Measurements from ENCODE around the gene ABCC2.

The ABCC2 gene

GRCh38 chr10:99869581-99870122 is 87.2 kb downstream of the ABCC2 start:
- WGBS (ENCODE audit: insufficient coverage), result 43% methylated on average over 9 of the region's 9 CpGs
- no peak overlapping the region for H3K27ac ChIP-seq (ENCODE audit: insufficient read depth in 1 of 2, low read depth in 1 of 2, low read length in 2 of 2, poor library complexity in 1 of 2, severe bottlenecking in 2 of 2)
- H3K9me3 ChIP-seq (ENCODE audit: control extremely low read depth in 1 of 5, control insufficient read depth in 4 of 5, insufficient read depth in 2 of 5, low read depth in 1 of 5, low read length in 4 of 5), result peaks cover 0 to 6% (median 0%) of the 10 kb centered on the region in 5 experiments
- peak overlapping the region in 4 of 7 experiments; percentile 6 to 66 (median 42) for H3K4me3 ChIP-seq (ENCODE audit: control insufficient read depth in 1 of 7, extremely low read depth in 1 of 7, insufficient read depth in 4 of 7, low read depth in 2 of 7, low read length in 6 of 7)
- ChIA-PET POLR2A (interaction anchor here (0.8 kb wide), 1 partner anchor 10 kb away, joined by 4 read pairs; no protein-coding TSS in a partner anchor), CTCF (interaction anchor here (1.1 to 2.5 kb wide), 5 partner anchors 10 to 24 kb away, joined by 3 to 15 read pairs (median 5); no protein-coding TSS in a partner anchor)
- peak; percentile 15 to 59 (median 51) for DNase-seq
- no peaks in the 10 kb centered on the region for H3K36me3 ChIP-seq (ENCODE audit: control insufficient read depth in 4 of 4, insufficient read depth in 4 of 4, low read length in 3 of 4)
- H3K27me3 ChIP-seq (replicated peaks in 2 of 5; ENCODE audit: control insufficient read depth in 4 of 5, insufficient read depth in 5 of 5, low read length in 4 of 5), result peaks cover 0 to 67% (median 23%) of the 10 kb centered on the region in 5 experiments
- peaks cover 0 to 13% (median 5%) of the 10 kb centered on the region in 4 experiments for H3K4me1 ChIP-seq (ENCODE audit: control extremely low read depth in 1 of 4, control insufficient read depth in 4 of 4, insufficient read depth in 4 of 4, low read length in 3 of 4)

DNA sequence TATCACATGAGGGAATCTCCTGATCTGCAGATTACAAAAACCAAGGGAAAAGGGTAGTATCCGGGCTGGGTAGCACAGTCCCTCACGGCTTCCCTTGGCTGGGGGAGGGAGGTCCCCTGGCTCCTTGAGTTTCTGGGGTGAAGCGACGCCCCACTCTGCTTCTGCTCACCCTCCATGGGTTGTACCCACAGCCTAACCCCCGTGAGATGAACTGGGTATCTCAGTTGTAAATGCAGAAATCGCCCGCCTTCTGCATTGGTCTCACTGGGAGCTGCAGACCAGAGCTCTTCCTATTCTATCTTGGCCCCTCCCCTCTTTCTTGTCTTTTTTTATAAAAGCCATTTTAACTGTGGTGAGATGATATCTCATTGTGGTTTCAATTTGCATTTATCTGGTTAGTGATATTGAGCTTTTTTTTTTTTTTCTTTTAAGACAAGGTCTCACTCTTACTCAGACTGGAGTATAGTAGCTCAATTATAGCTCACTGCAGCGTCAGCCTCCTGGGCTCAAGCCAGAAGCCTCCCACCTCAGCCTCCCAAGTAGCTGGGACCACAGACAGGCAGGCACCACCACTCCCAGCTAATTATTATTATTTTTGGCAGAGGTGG is 87.8 kb downstream of the ABCC2 start:
- Histone ChIP-seq H3K4me1 (ENCODE audit: control extremely low read depth in 1 of 4, control insufficient read depth in 4 of 4, insufficient read depth in 4 of 4, low read length in 3 of 4) (peaks cover 0 to 13% (median 5%) of the 10 kb centered on the region in 4 experiments), H3K27ac (ENCODE audit: insufficient read depth in 1 of 2, low read depth in 1 of 2, low read length in 2 of 2, poor library complexity in 1 of 2, severe bottlenecking in 2 of 2) (no peak overlapping the region), H3K9me3 (ENCODE audit: control extremely low read depth in 1 of 5, control insufficient read depth in 4 of 5, insufficient read depth in 2 of 5, low read depth in 1 of 5, low read length in 4 of 5) (peaks cover 0 to 6% (median 0%) of the 10 kb centered on the region in 5 experiments), H3K4me3 (ENCODE audit: control insufficient read depth in 1 of 7, extremely low read depth in 1 of 7, insufficient read depth in 4 of 7, low read depth in 2 of 7, low read length in 6 of 7) (peak overlapping the region in 4 of 7 experiments; percentile 6 to 66 (median 42)), H3K36me3 (ENCODE audit: control insufficient read depth in 4 of 4, insufficient read depth in 4 of 4, low read length in 3 of 4) (no peaks in the 10 kb centered on the region), H3K27me3 (replicated peaks in 2 of 5; ENCODE audit: control insufficient read depth in 4 of 5, insufficient read depth in 5 of 5, low read length in 4 of 5) (peaks cover 0 to 70% (median 23%) of the 10 kb centered on the region in 5 experiments)
- WGBS (ENCODE audit: insufficient coverage), result 0% methylated on average over 4 of the region's 8 CpGs
- peak; percentile 75 to 91 (median 86) for DNase-seq
- CTCF ChIA-PET, result interaction anchor here (0.8 to 2.5 kb wide), 6 partner anchors 11 to 175 kb away, joined by 3 to 15 read pairs (median 4); no protein-coding TSS in a partner anchor
- POLR2A ChIA-PET, result interaction anchor here (0.6 to 0.8 kb wide), 4 partner anchors 11 to 494 kb away, joined by 3 to 4 read pairs (median 4); no protein-coding TSS in a partner anchor

GRCh38 chr10:99872367-99873162 is 90.1 kb downstream of the ABCC2 start:
- Histone ChIP-seq H3K9me3 (ENCODE audit: control extremely low read depth in 1 of 5, control insufficient read depth in 4 of 5, insufficient read depth in 2 of 5, low read depth in 1 of 5, low read length in 4 of 5) (peaks cover 0 to under 1% (median 0%) of the 10 kb centered on the region in 5 experiments), H3K4me1 (ENCODE audit: control extremely low read depth in 1 of 4, control insufficient read depth in 4 of 4, insufficient read depth in 4 of 4, low read length in 3 of 4) (peaks cover 0 to 13% (median 5%) of the 10 kb centered on the region in 4 experiments), H3K27ac (ENCODE audit: insufficient read depth in 1 of 2, low read depth in 1 of 2, low read length in 2 of 2, poor library complexity in 1 of 2, severe bottlenecking in 2 of 2) (no peak overlapping the region), H3K4me3 (ENCODE audit: control insufficient read depth in 1 of 7, extremely low read depth in 1 of 7, insufficient read depth in 4 of 7, low read depth in 2 of 7, low read length in 6 of 7) (no peak overlapping the region), H3K36me3 (ENCODE audit: control insufficient read depth in 4 of 4, insufficient read depth in 4 of 4, low read length in 3 of 4) (peaks cover 4 to 16% (median 8%) of the 10 kb centered on the region in 4 experiments), H3K27me3 (replicated peaks in 2 of 5; ENCODE audit: control insufficient read depth in 4 of 5, insufficient read depth in 5 of 5, low read length in 4 of 5) (peaks cover 0 to 63% (median 23%) of the 10 kb centered on the region in 5 experiments)
- ChIA-PET CTCF (interaction anchor here (1.9 kb wide), 1 partner anchor 26 kb away, joined by 5 read pairs; no protein-coding TSS in a partner anchor), POLR2A (no interaction called here)
- WGBS (ENCODE audit: insufficient coverage), result 92% methylated on average over 4 of the region's 5 CpGs
- no peak for DNase-seq

DNA sequence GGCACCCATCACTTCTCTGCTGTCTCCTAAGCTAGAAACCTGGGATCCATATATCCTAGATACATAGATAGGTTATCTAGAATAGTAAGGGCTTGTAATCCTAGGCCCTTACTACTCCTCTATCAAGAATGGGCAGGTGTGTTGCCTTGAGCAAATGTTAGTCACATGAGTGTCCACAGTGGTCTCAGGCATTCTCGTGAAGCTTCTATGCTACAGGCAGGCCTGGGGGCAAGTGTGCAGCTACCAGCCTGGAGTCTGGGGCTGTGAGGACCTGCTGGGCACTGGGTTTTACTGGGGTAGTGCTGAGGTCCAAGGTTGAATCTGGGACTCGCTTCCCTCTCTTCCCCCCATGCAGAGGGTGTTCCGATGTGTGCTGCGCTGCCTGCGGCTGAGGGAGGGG is 91.4 kb downstream of the ABCC2 start:
- ChIA-PET CTCF (interaction anchor here (1.3 kb wide), 1 partner anchor 83 kb away, joined by 3 read pairs; no protein-coding TSS in a partner anchor), POLR2A (interaction anchor here (0.5 kb wide), 1 partner anchor 14 kb away, joined by 7 read pairs; no protein-coding TSS in a partner anchor)
- Histone ChIP-seq H3K27ac (ENCODE audit: insufficient read depth in 1 of 2, low read depth in 1 of 2, low read length in 2 of 2, poor library complexity in 1 of 2, severe bottlenecking in 2 of 2) (no peak overlapping the region), H3K36me3 (ENCODE audit: control insufficient read depth in 4 of 4, insufficient read depth in 4 of 4, low read length in 3 of 4) (peaks cover 6 to 21% (median 14%) of the 10 kb centered on the region in 4 experiments), H3K9me3 (ENCODE audit: control extremely low read depth in 1 of 5, control insufficient read depth in 4 of 5, insufficient read depth in 2 of 5, low read depth in 1 of 5, low read length in 4 of 5) (no peaks in the 10 kb centered on the region), H3K4me1 (ENCODE audit: control extremely low read depth in 1 of 4, control insufficient read depth in 4 of 4, insufficient read depth in 4 of 4, low read length in 3 of 4) (peaks cover 0 to 13% (median 5%) of the 10 kb centered on the region in 4 experiments), H3K4me3 (ENCODE audit: control insufficient read depth in 1 of 7, extremely low read depth in 1 of 7, insufficient read depth in 4 of 7, low read depth in 2 of 7, low read length in 6 of 7) (no peak overlapping the region), H3K27me3 (replicated peaks in 2 of 5; ENCODE audit: control insufficient read depth in 4 of 5, insufficient read depth in 5 of 5, low read length in 4 of 5) (peaks cover 0 to 53% (median 23%) of the 10 kb centered on the region in 5 experiments)
- 100% methylated on average over 3 of the region's 5 CpGs for WGBS (ENCODE audit: insufficient coverage)
- DNase-seq, result no peak

- POLR2A ChIA-PET, result no interaction called here
- WGBS (ENCODE audit: insufficient coverage), result 100% methylated on average over 6 of the region's 9 CpGs
- CTCF ChIA-PET, result interaction anchor here (1.1 to 1.3 kb wide), 2 partner anchors 28 to 82 kb away, joined by 3 read pairs; no protein-coding TSS in a partner anchor
- Histone ChIP-seq H3K27ac (ENCODE audit: insufficient read depth in 1 of 2, low read depth in 1 of 2, low read length in 2 of 2, poor library complexity in 1 of 2, severe bottlenecking in 2 of 2) (no peak overlapping the region), H3K27me3 (replicated peaks in 2 of 5; ENCODE audit: control insufficient read depth in 4 of 5, insufficient read depth in 5 of 5, low read length in 4 of 5) (peaks cover 0 to 46% (median 23%) of the 10 kb centered on the region in 5 experiments), H3K36me3 (ENCODE audit: control insufficient read depth in 4 of 4, insufficient read depth in 4 of 4, low read length in 3 of 4) (peaks cover 6 to 26% (median 16%) of the 10 kb centered on the region in 4 experiments), H3K4me1 (ENCODE audit: control extremely low read depth in 1 of 4, control insufficient read depth in 4 of 4, insufficient read depth in 4 of 4, low read length in 3 of 4) (peaks cover 0 to 10% (median 5%) of the 10 kb centered on the region in 4 experiments), H3K4me3 (ENCODE audit: control insufficient read depth in 1 of 7, extremely low read depth in 1 of 7, insufficient read depth in 4 of 7, low read depth in 2 of 7, low read length in 6 of 7) (no peak overlapping the region), H3K9me3 (ENCODE audit: control extremely low read depth in 1 of 5, control insufficient read depth in 4 of 5, insufficient read depth in 2 of 5, low read depth in 1 of 5, low read length in 4 of 5) (no peaks in the 10 kb centered on the region)
- no peak for DNase-seq
Measured at GRCh38 chr10:99874341-99875085, 92.1 kb downstream of the ABCC2 start.

GRCh38 chr10:99875473-99875872 is 93.0 kb downstream of the ABCC2 start:
- Histone ChIP-seq H3K27me3 (replicated peaks in 2 of 5; ENCODE audit: control insufficient read depth in 4 of 5, insufficient read depth in 5 of 5, low read length in 4 of 5) (peaks cover 0 to 43% (median 23%) of the 10 kb centered on the region in 5 experiments), H3K9me3 (ENCODE audit: control extremely low read depth in 1 of 5, control insufficient read depth in 4 of 5, insufficient read depth in 2 of 5, low read depth in 1 of 5, low read length in 4 of 5) (no peaks in the 10 kb centered on the region), H3K4me3 (ENCODE audit: control insufficient read depth in 1 of 7, extremely low read depth in 1 of 7, insufficient read depth in 4 of 7, low read depth in 2 of 7, low read length in 6 of 7) (no peak overlapping the region), H3K36me3 (ENCODE audit: control insufficient read depth in 4 of 4, insufficient read depth in 4 of 4, low read length in 3 of 4) (peaks cover 12 to 35% (median 23%) of the 10 kb centered on the region in 4 experiments), H3K4me1 (ENCODE audit: control extremely low read depth in 1 of 4, control insufficient read depth in 4 of 4, insufficient read depth in 4 of 4, low read length in 3 of 4) (peaks cover 0 to 2% (median under 1%) of the 10 kb centered on the region in 4 experiments), H3K27ac (ENCODE audit: insufficient read depth in 1 of 2, low read depth in 1 of 2, low read length in 2 of 2, poor library complexity in 1 of 2, severe bottlenecking in 2 of 2) (no peak overlapping the region)
- POLR2A ChIA-PET, result no interaction called here
- no peak for DNase-seq
- WGBS (ENCODE audit: insufficient coverage), result no CpG with 5 or more reads among the region's 5 CpGs
- CTCF ChIA-PET, result interaction anchor here (1.1 kb wide), 2 partner anchors 9 to 29 kb away, joined by 3 read pairs; no protein-coding TSS in a partner anchor
